ENCODE results near the gene ERBB4. TPM values are rescaled to one million over a fixed set of nuclear protein-coding genes. Genes with fewer than 3 reads are reported as not detected.

The ERBB4 gene
- total RNA-seq, 4 donors from 2014 or later, result 0.59 to 1.5 (median 0.83) TPM

- WGBS, 2 donors, result 79 to 83% methylated on average over 1 of the region's 1 CpG
- TF ChIP-seq POLR2A (IDR thresholded peaks at IDR 0.05), result no peak
- TF ChIP-seq CTCF (IDR thresholded peaks at IDR 0.05), result no peak
- intact Hi-C loops (cut with DNase I; ENCODE audit: low total_unique reads), result no loop called here
These were observed 583.0 kb downstream of the ERBB4 start for GRCh38 chr2:211955648-211956047.

GRCh38 chr2:211948932-211949331 lies 589.7 kb downstream of the ERBB4 start:
- intact Hi-C loops (cut with DNase I; ENCODE audit: low total_unique reads), result no loop called here
- WGBS, 2 donors, result 77% methylated on average over 2 of the region's 2 CpGs
- no peak overlapping the region for H3K4me3 ChIP-seq (ENCODE audit: low read depth, poor library complexity, severe bottlenecking)
- no peak for DNase-seq (ENCODE audit: low spot score in 2 of 2)
- TF ChIP-seq POLR2A (IDR thresholded peaks at IDR 0.05) (no peak), CTCF (IDR thresholded peaks at IDR 0.05) (no peak)

More at GRCh38 chr2:211955648-211956047, 583.0 kb downstream of the ERBB4 start:
- H3K4me3 ChIP-seq (ENCODE audit: low read depth, poor library complexity, severe bottlenecking), result no peak overlapping the region
- DNase-seq (ENCODE audit: low spot score in 2 of 2), result no peak

GRCh38 chr2:211946960-211947359 lies 591.6 kb downstream of the ERBB4 start:
- intact Hi-C loops (cut with DNase I; ENCODE audit: low total_unique reads), result no loop called here
- TF ChIP-seq POLR2A (IDR thresholded peaks at IDR 0.05) (no peak), CTCF (IDR thresholded peaks at IDR 0.05) (no peak)
- 0% methylated on average over 1 of the region's 1 CpG for WGBS, 2 donors
- H3K4me3 ChIP-seq (ENCODE audit: low read depth, poor library complexity, severe bottlenecking), result no peak overlapping the region
- DNase-seq (ENCODE audit: low spot score in 2 of 2), result no peak

DNA sequence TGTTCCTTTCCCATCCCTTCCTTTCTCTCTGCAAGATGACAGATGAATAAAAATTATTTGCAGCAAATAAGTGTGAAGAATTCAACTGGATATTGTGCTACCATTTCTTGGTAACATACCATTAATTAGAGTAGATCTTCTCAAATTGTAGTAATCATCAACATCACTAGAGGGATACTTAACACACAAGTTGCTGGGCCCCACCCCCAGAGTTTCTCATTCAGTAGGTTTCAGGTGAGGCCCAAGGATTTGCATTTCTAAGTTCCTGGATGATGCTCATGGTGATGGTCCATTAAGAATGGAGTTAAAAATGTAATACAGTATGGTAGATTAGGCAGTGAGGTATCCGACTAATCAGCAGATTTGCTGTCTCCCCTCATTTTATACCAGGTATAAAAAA lies 594.0 kb downstream of the ERBB4 start:
- DNase-seq (ENCODE audit: low spot score in 2 of 2), result no peak
- TF ChIP-seq CTCF (IDR thresholded peaks at IDR 0.05) (no peak), POLR2A (IDR thresholded peaks at IDR 0.05) (no peak)
- H3K4me3 ChIP-seq (ENCODE audit: low read depth, poor library complexity, severe bottlenecking), result no peak overlapping the region
- 31 to 84% methylated on average over 1 of the region's 1 CpG for WGBS, 2 donors
- intact Hi-C loops (cut with DNase I; ENCODE audit: low total_unique reads), result no loop called here

- no peak overlapping the region for H3K4me3 ChIP-seq (ENCODE audit: low read depth, poor library complexity, severe bottlenecking)
- no peak for DNase-seq (ENCODE audit: low spot score in 2 of 2)
- 85 to 92% methylated on average over 2 of the region's 2 CpGs for WGBS, 2 donors
- TF ChIP-seq POLR2A (IDR thresholded peaks at IDR 0.05) (no peak), CTCF (IDR thresholded peaks at IDR 0.05) (no peak)
- intact Hi-C loops (cut with DNase I; ENCODE audit: low total_unique reads), result no loop called here
These were observed 596.4 kb downstream of the ERBB4 start for GRCh38 chr2:211942153-211942552.

DNA sequence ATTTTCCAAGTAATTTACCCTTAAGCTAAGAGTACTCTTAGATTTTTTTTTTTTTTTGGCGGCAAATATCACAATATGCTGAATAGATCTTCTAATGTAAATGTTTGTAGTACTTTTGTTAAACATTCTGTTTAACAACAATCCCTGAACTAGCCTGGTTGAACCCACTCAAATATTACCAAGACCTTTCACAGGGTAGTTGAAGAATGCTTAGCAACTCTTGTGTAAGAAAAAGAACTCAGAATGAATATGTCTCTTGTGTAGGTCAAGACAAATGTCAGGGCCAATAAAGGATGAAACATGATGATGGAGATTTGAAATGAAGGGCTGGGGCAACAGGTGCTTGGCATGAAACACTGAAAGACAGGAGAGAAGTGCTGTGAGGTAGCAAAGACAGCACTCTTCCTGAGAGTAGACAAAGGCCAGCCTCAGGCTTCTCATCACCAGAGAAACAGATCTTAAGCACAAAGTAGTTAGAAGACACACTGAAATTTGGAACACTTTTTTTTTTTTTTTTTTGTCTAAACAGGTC lies 597.3 kb downstream of the ERBB4 start:
- H3K4me3 ChIP-seq (ENCODE audit: low read depth, poor library complexity, severe bottlenecking), result no peak overlapping the region
- no peak for DNase-seq (ENCODE audit: low spot score in 2 of 2)
- 63 to 81% methylated on average over 1 of the region's 1 CpG for WGBS, 2 donors
- no peak for TF ChIP-seq POLR2A (IDR thresholded peaks at IDR 0.05)
- no peak for TF ChIP-seq CTCF (IDR thresholded peaks at IDR 0.05)
- intact Hi-C loops (cut with DNase I; ENCODE audit: low total_unique reads), result no loop called here

Measured in lower leg skin (tissue), 4 donors.